Duodenal mucosa (tissue), 2 donors: Measurements from ENCODE around the gene EPB41L1.

Experiments used
- H3K27ac ChIP-seq: one replicate; pipeline ENCODE4 v1.7.0; 2013; ENCODE audit warnings: low read depth, low read length
- H3K27me3 ChIP-seq, 2 donors: one replicate each; pipeline ENCODE4 v1.7.0; 2013; ENCODE audit warnings: low read length in 2 of 2, control low read depth in 1 of 2; ENCODE audit not compliant: insufficient read depth in 2 of 2, control insufficient read depth in 1 of 2
- H3K36me3 ChIP-seq, 2 donors: one replicate each; pipeline ENCODE4 v1.7.0; 2013; ENCODE audit warnings: low read length in 2 of 2, control low read depth in 1 of 2; ENCODE audit not compliant: insufficient read depth in 2 of 2, control insufficient read depth in 1 of 2
- H3K4me1 ChIP-seq, 2 donors: one replicate each; pipeline ENCODE4 v1.7.0; 2013; ENCODE audit warnings: low read length in 2 of 2, control low read depth in 1 of 2; ENCODE audit not compliant: insufficient read depth in 2 of 2, control insufficient read depth in 1 of 2
- H3K4me3 ChIP-seq, 2 donors: one replicate each; pipeline ENCODE4 v1.7.0; 2013; ENCODE audit warnings: low read length in 2 of 2, low read depth in 1 of 2
- H3K9ac ChIP-seq, 2 donors: one replicate each; pipeline ENCODE4 v1.7.0; 2013; ENCODE audit warnings: low read length in 2 of 2, low read depth in 1 of 2
- H3K9me3 ChIP-seq, 2 donors: one replicate each; pipeline ENCODE4 v1.7.0; 2013; ENCODE audit warnings: low read length in 2 of 2, control low read depth in 1 of 2; ENCODE audit not compliant: control insufficient read depth in 1 of 2

EPB41L1 gene

DNA sequence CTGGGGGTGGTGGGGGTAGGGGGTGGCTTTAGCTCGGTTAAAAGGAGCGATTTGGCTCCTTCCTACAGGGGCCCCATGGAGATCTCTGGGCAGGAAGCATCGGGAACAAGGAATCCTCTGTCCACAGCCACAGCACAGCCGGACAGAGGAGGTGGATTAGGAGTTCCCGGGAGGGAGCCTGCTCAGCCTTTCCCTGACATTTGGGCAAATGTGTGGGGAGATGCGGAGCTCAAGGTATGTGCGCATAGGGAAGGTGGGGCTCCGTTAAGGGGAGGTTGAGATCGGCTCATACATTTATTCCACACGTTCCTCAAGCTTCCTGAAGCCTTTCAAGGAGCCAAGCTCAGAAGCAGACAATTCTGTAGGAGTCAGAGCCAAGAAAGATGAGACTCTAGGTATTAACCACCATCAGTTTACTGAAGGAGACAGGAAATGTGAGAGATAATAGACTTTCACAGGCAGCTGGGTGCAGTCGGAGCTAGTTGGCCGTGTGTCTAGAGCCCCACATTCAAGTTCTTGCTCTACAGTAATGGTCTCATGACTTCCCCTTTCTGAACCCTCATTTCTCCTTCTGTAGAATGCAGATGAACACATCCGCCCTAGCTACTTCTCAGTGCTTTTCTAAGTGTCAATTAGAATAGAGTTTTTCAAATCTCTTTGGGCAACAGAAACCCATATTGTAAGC lies 40.8 kb upstream of the EPB41L1 start:
- Histone ChIP-seq H3K27ac (no peak overlapping the region), H3K9ac (no peak overlapping the region), H3K4me1 (peaks cover 27 to 39% of the 10 kb centered on the region in 2 donors), H3K4me3 (no peak overlapping the region), H3K27me3 (no peaks in the 10 kb centered on the region), H3K36me3 (no peaks in the 10 kb centered on the region), H3K9me3 (no peaks in the 10 kb centered on the region)

DNA sequence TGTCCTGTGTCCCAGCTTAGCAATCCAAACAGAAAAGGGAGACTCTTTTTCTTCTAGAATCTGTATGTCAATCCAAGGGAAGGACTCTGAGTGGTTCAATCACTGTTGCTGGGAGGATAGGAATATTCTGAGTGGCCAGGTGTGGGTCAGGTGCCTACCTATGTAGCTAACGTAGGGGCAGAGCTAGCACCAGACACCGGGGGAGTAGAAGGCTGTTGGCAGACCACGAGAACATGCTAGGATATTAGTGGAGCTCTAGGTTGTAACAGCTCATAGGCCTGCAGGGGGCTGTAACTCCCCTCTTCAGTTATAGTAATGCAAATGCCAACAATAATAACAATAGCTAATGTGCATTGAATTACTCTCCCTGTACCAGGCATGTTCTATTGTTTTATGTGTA lies 39.8 kb upstream of the EPB41L1 start:
- Histone ChIP-seq H3K36me3 (no peaks in the 10 kb centered on the region), H3K4me3 (no peak overlapping the region), H3K9ac (no peak overlapping the region), H3K9me3 (no peaks in the 10 kb centered on the region), H3K27ac (no peak overlapping the region), H3K27me3 (no peaks in the 10 kb centered on the region), H3K4me1 (peaks cover 29 to 44% of the 10 kb centered on the region in 2 donors)

DNA sequence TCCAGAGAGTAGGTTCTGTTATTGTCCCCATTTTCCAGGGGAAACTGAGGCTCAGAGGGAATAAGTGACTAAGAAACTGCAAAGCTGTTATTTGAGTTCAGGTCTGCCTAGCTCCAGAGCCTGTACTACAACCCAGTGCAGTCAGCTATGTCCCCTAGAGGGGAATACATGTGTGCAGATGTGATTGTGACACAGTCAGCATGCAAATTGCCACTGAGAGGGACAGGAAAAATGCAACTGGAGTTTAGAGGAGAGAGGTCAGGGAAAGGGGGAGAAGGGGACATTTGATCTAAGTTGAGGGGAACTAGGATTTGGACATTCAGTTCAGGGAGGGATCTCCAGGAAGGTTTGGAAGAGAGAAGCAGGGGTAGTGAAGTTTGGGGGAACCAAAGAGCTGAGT lies 38.6 kb upstream of the EPB41L1 start:
- Histone ChIP-seq H3K4me3 (no peak overlapping the region), H3K9ac (no peak overlapping the region), H3K36me3 (no peaks in the 10 kb centered on the region), H3K9me3 (no peaks in the 10 kb centered on the region), H3K27me3 (no peaks in the 10 kb centered on the region), H3K27ac (no peak overlapping the region), H3K4me1 (peaks cover 26 to 43% of the 10 kb centered on the region in 2 donors)

DNA sequence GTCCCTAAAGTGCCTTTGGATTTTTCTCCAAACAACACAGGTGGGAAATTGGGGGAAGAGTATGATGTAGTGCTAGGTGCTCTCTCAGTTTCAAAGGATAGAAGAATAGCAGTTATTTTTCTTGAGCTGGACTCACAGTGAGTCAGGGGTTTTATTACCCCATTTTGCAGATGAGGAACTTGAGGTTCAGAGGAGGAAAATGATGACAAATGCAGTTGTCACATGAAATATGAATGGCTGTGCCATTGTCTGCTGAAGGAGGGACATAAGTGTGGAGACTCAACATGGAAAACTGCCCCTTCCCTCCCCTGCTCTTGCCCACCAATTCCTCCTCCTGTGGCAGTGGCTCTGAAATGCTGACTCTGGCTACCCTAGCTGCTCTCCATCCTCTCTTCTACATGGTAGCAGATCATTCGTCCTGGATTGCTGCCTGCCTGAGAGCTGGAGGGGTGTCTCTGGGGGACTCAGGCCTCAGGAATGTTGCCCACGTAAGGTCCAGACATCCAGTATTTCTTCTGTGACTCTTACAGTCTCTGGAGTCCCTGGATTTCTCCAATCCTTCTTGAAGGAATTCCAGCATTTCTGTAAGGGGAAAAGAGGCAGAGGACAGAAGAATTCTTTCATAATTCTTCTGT lies 37.6 kb upstream of the EPB41L1 start:
- Histone ChIP-seq H3K27ac (no peak overlapping the region), H3K4me1 (peaks cover 31 to 40% of the 10 kb centered on the region in 2 donors), H3K4me3 (no peak overlapping the region), H3K27me3 (no peaks in the 10 kb centered on the region), H3K36me3 (no peaks in the 10 kb centered on the region), H3K9ac (no peak overlapping the region), H3K9me3 (no peaks in the 10 kb centered on the region)

DNA sequence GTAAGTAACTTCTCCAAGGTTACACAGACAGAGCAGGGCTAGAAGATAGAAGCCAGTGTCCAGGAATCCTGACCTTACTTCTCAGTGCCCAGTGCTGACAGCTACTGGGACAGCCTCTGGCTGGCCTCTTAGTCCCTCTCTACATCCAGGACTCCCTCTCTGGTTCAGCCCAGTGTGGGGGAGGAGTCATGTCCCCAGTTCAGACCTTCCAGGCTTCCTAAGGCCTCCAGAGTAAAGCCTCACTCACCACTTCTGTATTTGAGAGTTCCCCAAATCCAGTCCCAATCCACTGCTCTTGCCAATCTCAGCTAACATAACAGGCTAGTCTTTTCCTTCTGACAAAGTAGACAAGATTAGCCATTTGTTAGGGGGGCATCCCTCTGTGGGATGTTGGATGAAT lies 36.9 kb upstream of the EPB41L1 start:
- peaks cover 31 to 40% of the 10 kb centered on the region in 2 donors for H3K4me1 ChIP-seq
- no peak overlapping the region for H3K9ac ChIP-seq
- no peak overlapping the region for H3K27ac ChIP-seq

DNA sequence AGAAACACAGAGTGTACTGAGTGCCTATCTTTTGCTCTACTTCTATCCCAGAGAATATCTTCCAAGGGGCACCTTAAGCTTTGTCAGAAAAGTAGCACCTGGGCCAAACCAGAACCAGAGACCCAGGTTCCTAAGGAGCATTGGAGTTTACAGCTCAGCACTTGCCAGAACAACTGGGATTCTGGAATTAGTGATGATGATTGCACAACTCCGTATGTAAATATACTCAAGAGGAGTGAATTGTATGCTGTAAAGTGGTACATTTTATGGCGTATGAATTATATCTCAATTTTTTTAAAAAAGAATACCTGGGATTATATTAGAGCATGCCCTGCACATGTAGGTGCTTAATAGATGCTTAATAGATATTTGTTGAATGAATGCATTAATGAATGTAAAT lies 36.2 kb upstream of the EPB41L1 start:
- Histone ChIP-seq H3K4me3 (no peak overlapping the region), H3K4me1 (peaks cover 35 to 40% of the 10 kb centered on the region in 2 donors), H3K27ac (no peak overlapping the region), H3K27me3 (no peaks in the 10 kb centered on the region), H3K9me3 (no peaks in the 10 kb centered on the region), H3K9ac (no peak overlapping the region), H3K36me3 (no peaks in the 10 kb centered on the region)

More for the DNA sequence above, 36.9 kb upstream of the EPB41L1 start:
- no peaks in the 10 kb centered on the region for H3K9me3 ChIP-seq
- H3K36me3 ChIP-seq, result no peaks in the 10 kb centered on the region
- no peaks in the 10 kb centered on the region for H3K27me3 ChIP-seq
- no peak overlapping the region for H3K4me3 ChIP-seq

DNA sequence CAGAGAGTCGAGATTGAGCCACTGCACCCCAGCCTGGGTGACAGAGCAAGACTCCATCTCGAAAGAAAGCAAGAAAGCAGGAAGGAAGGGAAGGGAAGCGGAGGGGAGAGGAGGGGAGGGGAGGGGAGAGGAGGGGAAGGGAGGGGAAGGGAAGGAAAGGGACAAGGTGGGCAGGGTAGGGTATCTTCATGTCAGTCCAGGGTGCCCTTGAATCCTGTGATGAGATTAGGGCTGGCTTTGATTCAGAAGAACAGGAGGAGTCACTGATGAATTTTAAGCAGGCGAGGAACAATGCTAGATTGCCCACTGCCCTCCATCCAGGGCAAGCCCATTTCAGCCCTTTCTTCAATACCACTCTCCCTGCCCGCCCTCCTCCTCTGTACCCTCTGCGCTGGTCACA lies 35.0 kb upstream of the EPB41L1 start:
- no peaks in the 10 kb centered on the region for H3K27me3 ChIP-seq
- H3K27ac ChIP-seq, result no peak overlapping the region
- peaks cover 35 to 36% of the 10 kb centered on the region in 2 donors for H3K4me1 ChIP-seq
- H3K9me3 ChIP-seq, result no peaks in the 10 kb centered on the region
- H3K9ac ChIP-seq, result no peak overlapping the region
- no peak overlapping the region for H3K4me3 ChIP-seq
- H3K36me3 ChIP-seq, result no peaks in the 10 kb centered on the region

DNA sequence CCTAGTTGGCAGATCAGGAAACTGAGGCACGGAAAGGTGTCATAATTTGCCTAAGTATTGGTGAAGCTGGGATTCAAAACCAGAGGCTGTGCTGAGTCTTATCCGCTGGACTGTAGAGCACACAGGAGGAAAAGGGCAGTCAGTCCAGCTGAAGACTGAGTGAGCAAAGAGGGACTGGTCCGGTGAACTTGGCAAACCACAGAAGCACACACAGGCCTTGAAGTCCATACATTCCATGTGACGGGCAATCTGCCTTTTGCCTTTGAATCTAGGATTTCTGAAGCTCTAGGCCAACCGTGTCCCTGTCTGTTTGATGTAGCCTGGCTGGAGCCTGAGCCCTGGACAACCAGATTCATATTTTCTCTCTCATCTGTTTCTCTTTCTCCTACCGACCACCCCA lies 34.3 kb upstream of the EPB41L1 start:
- no peaks in the 10 kb centered on the region for H3K36me3 ChIP-seq
- no peak overlapping the region for H3K4me3 ChIP-seq
- H3K9me3 ChIP-seq, result no peaks in the 10 kb centered on the region
- no peaks in the 10 kb centered on the region for H3K27me3 ChIP-seq
- H3K4me1 ChIP-seq, result peaks cover 35 to 36% of the 10 kb centered on the region in 2 donors
- no peak overlapping the region for H3K27ac ChIP-seq
- H3K9ac ChIP-seq, result no peak overlapping the region

DNA sequence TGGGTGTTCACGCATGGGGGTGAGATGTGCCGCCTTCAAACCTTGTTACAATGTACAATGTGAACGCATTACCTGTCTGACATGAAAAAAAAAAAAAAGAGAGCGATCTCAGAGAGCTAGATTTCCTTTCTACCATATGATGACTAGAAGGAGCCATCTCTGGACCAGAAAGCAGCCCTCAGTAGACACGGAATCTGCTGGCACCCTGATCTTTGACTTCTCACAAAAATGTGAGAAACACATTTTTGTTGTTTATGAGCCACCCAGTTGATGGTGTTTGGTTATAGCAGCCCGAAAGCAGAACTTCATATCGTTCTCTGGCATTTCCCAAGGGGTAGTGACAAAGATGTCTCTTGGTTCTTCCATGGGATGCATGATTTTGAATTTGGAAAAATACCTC lies 33.5 kb upstream of the EPB41L1 start:
- H3K4me1 ChIP-seq, result peaks cover 35 to 36% of the 10 kb centered on the region in 2 donors
- H3K4me3 ChIP-seq, result no peak overlapping the region
- no peaks in the 10 kb centered on the region for H3K36me3 ChIP-seq
- H3K9ac ChIP-seq, result no peak overlapping the region
- no peaks in the 10 kb centered on the region for H3K9me3 ChIP-seq
- H3K27me3 ChIP-seq, result no peaks in the 10 kb centered on the region
- H3K27ac ChIP-seq, result no peak overlapping the region

DNA sequence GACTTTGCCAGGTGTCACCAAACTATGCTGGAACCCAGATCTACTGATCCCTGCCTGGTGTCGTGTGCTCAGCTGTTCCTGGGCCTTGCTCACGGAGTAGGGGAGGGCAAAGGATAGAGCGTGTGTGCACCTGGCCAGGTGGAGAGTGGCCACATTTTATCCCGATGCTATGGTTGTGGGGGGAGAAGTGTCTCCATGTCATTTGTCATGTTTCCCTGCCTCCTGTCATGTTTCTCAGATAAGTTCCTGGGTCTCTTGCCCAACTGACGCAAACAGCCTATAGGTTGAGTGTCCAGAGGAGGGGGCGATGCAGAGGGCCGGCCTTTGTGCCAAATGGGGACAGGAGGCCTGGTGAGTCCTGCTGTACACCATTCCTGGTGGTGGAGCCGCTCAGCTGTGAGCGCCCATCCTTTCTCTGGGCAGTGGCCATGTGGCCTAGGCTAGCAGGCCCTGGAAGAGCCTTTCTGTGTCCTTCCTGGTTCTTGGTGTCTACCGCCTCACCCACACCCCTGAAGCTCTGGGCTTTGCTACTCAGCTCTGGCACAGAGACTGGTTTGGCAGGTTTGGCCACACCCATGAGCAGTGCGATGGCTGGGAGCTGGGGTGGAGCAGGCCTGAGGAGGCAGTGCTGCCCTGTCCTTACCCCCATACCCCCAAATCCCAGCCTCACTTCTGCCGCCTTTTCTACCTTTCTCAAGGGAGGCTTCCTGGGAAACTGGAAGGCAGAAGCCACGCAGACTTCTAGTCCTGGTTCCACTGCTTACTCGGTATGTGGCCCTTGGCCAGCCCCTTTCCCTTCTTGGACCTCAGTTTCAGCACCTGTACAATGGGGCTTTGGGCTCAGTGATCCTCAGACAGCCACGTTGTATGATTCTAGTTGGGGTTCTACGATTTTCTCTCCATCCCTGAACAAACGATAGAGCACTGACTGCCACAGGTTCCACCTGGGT lies 32.3 kb upstream of the EPB41L1 start:
- Histone ChIP-seq H3K36me3 (peaks cover 0 to 2% of the 10 kb centered on the region in 2 donors), H3K9me3 (no peaks in the 10 kb centered on the region), H3K4me1 (peaks cover 29 to 30% of the 10 kb centered on the region in 2 donors), H3K9ac (peak overlapping the region; percentile 11 to 35), H3K27ac (peak overlapping the region; percentile 57), H3K4me3 (no peak overlapping the region), H3K27me3 (no peaks in the 10 kb centered on the region)
